ENCODE measurements around the gene ALDH7A1.
"Not testable (repeated sequence)": the region's sequence is repeated elsewhere in the genome, so short reads cannot be mapped to it uniquely, and the experiment has no call there.

ALDH7A1 gene

GRCh38 chr5:126521130-126521529, 73.9 kb downstream of the ALDH7A1 start:
- no peak for TF ChIP-seq CTCF (IDR thresholded peaks at IDR 0.05; ENCODE audit: control extremely low read depth, extremely low read depth, low read depth, missing control alignments)
- POLR2A ChIA-PET: no interaction called here
- no peak for DNase-seq (ENCODE audit: extremely low spot score)
- CTCF ChIA-PET: interaction anchor here (1.3 to 1.9 kb wide), 5 partner anchors 19 to 183 kb away, joined by 3 to 5 read pairs (median 4); no protein-coding TSS in a partner anchor

GRCh38 chr5:126520593-126520953, 74.4 kb downstream of the ALDH7A1 start:
- ChIA-PET POLR2A (no interaction called here), CTCF (interaction anchor here (1.5 to 1.6 kb wide), 2 partner anchors 20 kb away, joined by 3 to 4 read pairs; no protein-coding TSS in a partner anchor)
- no peak for DNase-seq (ENCODE audit: extremely low spot score)
- no peak for TF ChIP-seq CTCF (IDR thresholded peaks at IDR 0.05; ENCODE audit: control extremely low read depth, extremely low read depth, low read depth, missing control alignments)

- CTCF ChIA-PET: interaction anchor here (0.9 to 1.7 kb wide), 3 partner anchors 19 to 181 kb away, joined by 3 to 5 read pairs (median 3); no protein-coding TSS in a partner anchor
Measured at GRCh38 chr5:126519637-126520592, 75.1 kb downstream of the ALDH7A1 start.

GRCh38 chr5:126519223-126519622, 75.8 kb downstream of the ALDH7A1 start:
- DNase-seq (ENCODE audit: extremely low spot score); POLR2A ChIA-PET: not testable (repeated sequence)
- CTCF ChIA-PET: interaction anchor here (1.7 kb wide), 3 partner anchors 19 to 180 kb away, joined by 3 to 12 read pairs (median 5); no protein-coding TSS in a partner anchor

More at GRCh38 chr5:126519637-126520592, 75.1 kb downstream of the ALDH7A1 start:
- POLR2A ChIA-PET: no interaction called here
- no peak for DNase-seq (ENCODE audit: extremely low spot score)
- no peak for TF ChIP-seq CTCF (IDR thresholded peaks at IDR 0.05; ENCODE audit: control extremely low read depth, extremely low read depth, low read depth, missing control alignments)

DNA sequence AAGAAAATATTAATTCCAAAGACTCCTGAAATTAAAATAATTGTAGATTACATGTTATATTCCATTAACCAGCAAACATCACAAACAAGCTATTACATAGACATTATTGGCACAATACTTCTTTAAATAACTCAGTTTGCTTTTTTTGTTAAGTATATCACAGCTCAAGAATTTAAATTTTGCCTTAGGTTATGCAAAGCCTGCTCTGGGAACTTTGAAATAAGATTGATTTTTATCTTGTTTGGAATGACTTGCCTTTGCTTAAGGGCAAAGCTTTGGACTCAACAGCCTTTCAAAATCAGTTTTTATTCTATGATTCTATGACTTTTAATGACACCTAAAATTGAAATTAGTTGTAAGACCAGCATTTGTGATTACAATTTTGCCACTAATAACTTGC, 78.2 kb downstream of the ALDH7A1 start:
- DNase-seq (ENCODE audit: extremely low spot score): no peak
- ChIA-PET POLR2A (no interaction called here), CTCF (interaction anchor here (1.2 to 1.8 kb wide), 3 partner anchors 17 to 179 kb away, joined by 5 to 7 read pairs (median 6); no protein-coding TSS in a partner anchor)
- TF ChIP-seq CTCF (IDR thresholded peaks at IDR 0.05; ENCODE audit: control extremely low read depth, extremely low read depth, low read depth, missing control alignments): no peak

DNA sequence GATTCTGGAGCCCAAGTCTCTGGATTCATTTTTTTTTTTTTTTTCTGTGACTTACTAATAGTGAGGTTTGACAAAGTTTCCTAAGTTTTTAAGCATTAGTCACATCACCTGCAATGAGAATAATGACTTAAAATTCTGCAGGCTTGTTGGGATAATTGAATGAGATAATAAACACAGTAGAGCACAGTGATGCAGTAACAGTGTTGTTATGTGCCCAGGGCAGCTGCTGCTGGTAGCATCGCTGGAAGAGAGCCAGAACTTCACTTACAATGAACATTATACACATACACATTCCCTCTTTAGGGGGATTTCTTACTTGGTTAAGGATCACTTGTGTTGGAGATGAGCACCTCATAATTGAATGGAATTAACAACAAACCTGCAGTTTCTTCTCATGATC, 78.9 kb downstream of the ALDH7A1 start:
- no peak for DNase-seq (ENCODE audit: extremely low spot score)
- no peak for TF ChIP-seq CTCF (IDR thresholded peaks at IDR 0.05; ENCODE audit: control extremely low read depth, extremely low read depth, low read depth, missing control alignments)
- ChIA-PET POLR2A (no interaction called here), CTCF (interaction anchor here (1.2 to 1.3 kb wide), 2 partner anchors 16 to 178 kb away, joined by 6 to 7 read pairs; no protein-coding TSS in a partner anchor)

DNA sequence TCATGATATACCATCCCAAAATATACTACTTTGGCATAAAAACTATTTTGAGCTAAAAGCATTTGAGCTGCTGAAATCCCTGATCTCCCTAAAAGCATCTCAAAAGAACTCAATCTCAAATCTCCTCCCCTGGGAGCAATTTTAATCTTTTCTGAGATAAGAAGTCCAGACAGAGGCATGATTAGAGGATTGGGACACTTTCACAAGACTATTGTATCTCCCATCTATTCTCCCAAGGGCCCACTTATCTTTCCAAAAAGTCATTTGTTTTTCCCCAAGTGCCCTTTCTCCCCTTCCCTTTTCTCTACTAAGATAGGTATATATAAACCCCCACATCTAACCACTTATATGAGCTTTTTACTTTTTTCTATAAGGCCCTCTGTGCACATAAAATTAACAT, 79.7 kb downstream of the ALDH7A1 start:
- no peak for DNase-seq (ENCODE audit: extremely low spot score)
- ChIA-PET POLR2A (no interaction called here), CTCF (interaction anchor here (0.7 kb wide), 1 partner anchor 177 kb away, joined by 3 read pairs; no protein-coding TSS in a partner anchor)
- no peak for TF ChIP-seq CTCF (IDR thresholded peaks at IDR 0.05; ENCODE audit: control extremely low read depth, extremely low read depth, low read depth, missing control alignments)

Measured in GM10248 (cell line).